Mesendoderm (in vitro differentiated cells): Measurements from ENCODE around the gene SPIN1.

Experiments used
- DNase-seq: peaks from one replicate; pipeline ENCODE4 v3.0.0; 2013
- H2AK5ac ChIP-seq: 2 replicates; pipeline ENCODE4 v1.6.1; 2013; ENCODE audit warnings: low read length, inconsistent platforms
- H2BK120ac ChIP-seq: 2 replicates; pipeline ENCODE4 v1.6.1; 2013; ENCODE audit warnings: low read depth, mild to moderate bottlenecking, low read length, moderate library complexity, mixed read lengths
- H2BK15ac ChIP-seq: replicated peaks from 2 replicates; pipeline ENCODE4 v1.6.1; 2013; ENCODE audit warnings: low read depth, mild to moderate bottlenecking, moderate library complexity
- H2BK5ac ChIP-seq: 2 replicates; pipeline ENCODE4 v1.6.1; 2013; ENCODE audit warnings: low read length, inconsistent platforms
- H3K18ac ChIP-seq: 2 replicates; pipeline ENCODE4 v1.6.1; 2013; ENCODE audit warnings: mild to moderate bottlenecking, low read length, mixed read lengths
- H3K23ac ChIP-seq: one replicate; pipeline ENCODE4 v1.6.1; 2013; ENCODE audit warnings: low read length
- H3K27ac ChIP-seq: 2 replicates; pipeline ENCODE4 v1.5.1; 2013; ENCODE audit warnings: low read depth, mild to moderate bottlenecking, inconsistent platforms, low read length, moderate library complexity
- H3K27me3 ChIP-seq: 2 replicates; pipeline ENCODE4 v1.6.1; 2013; ENCODE audit warnings: low read length, control low read depth, mild to moderate bottlenecking, inconsistent platforms; ENCODE audit not compliant: insufficient read depth, poor library complexity
- H3K36me3 ChIP-seq: 2 replicates; pipeline ENCODE4 v1.6.1; 2013; ENCODE audit warnings: low read length, inconsistent platforms; ENCODE audit not compliant: control insufficient read depth, insufficient read depth
- H3K4ac ChIP-seq: one replicate; pipeline ENCODE4 v1.6.1; 2013; ENCODE audit warnings: low read depth, mild to moderate bottlenecking, low read length, moderate library complexity
- H3K4me1 ChIP-seq: 2 replicates; pipeline ENCODE4 v1.6.1; 2013; ENCODE audit warnings: low read depth, low read length, inconsistent platforms; ENCODE audit not compliant: control insufficient read depth
- H3K4me2 ChIP-seq: 2 replicates; pipeline ENCODE4 v1.6.1; 2013; ENCODE audit warnings: low read length
- H3K4me3 ChIP-seq: 2 replicates; pipeline ENCODE4 v1.5.1; 2013; ENCODE audit warnings: mild to moderate bottlenecking, low read length
- H3K56ac ChIP-seq: one replicate; pipeline ENCODE4 v1.6.1; 2013; ENCODE audit warnings: low read length
- H3K79me1 ChIP-seq: 2 replicates; pipeline ENCODE4 v1.6.1; 2013; ENCODE audit warnings: low read length, inconsistent platforms
- H3K79me2 ChIP-seq: 2 replicates; pipeline ENCODE4 v1.6.1; 2013; ENCODE audit warnings: mild to moderate bottlenecking, low read length; ENCODE audit not compliant: control insufficient read depth, insufficient read depth
- H3K9ac ChIP-seq: 2 replicates; pipeline ENCODE4 v1.6.1; 2013; ENCODE audit warnings: low read length, inconsistent platforms
- H4K5ac ChIP-seq: one replicate; pipeline ENCODE4 v1.6.1; 2013; ENCODE audit warnings: low read length
- H4K8ac ChIP-seq: one replicate; pipeline ENCODE4 v1.6.1; 2013; ENCODE audit warnings: low read depth, mild to moderate bottlenecking, control low read depth, low read length, moderate library complexity
- WGBS: extraction: QIAGEN DNeasy Blood & Tissue Kit; methylation state at CpG from one replicate; pipeline ENCODE4 v1.1.7; 2013; ENCODE audit warnings: low lambda C conversion rate, missing lambda C conversion rate; ENCODE audit not compliant: insufficient coverage; ENCODE audit errors: extremely low coverage; 5-methylcytosine and 5-hydroxymethylcytosine counted together

SPIN1 gene

DNA sequence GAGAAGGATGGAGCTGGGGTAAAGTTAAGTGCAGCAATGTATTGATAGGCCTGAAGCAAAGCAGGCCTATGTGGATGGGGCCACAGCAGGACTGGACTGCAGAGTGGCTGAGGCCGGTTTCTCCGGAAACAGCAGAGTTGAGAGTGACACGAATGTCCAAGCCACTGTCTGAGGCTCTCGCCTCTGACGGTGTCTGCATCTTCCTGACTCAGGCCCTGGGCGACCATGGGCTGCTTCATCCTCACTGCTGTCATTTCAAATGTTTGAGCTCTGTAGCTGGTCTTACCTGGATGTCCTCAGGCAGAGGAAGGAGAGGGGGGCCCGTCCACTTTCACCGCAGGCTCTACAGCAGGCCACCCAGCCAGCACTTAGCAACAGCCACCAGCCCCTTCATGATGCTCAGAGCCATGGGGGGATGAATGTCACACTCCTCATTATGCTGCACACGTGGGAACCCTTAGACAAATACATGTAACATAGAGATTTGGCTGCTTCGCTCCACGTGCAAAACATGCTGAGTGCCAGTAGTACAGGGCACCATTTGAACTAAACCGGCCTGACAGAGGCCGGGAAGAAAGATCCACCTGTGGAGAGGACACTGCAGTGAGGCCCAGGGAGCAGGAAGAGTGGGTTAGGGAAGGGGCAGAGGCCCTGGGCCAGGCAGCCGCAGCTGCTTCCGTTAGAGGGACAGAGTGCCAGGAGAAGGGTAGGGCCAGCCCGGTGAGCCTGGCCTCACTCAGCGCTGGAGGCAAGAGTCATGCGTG, 115.0 kb downstream of the SPIN1 start:
- Histone ChIP-seq H2BK120ac (no peak overlapping the region), H4K5ac (no peak overlapping the region), H3K4me2 (no peak overlapping the region), H3K79me1 (no peaks in the 10 kb centered on the region), H3K23ac (no peak overlapping the region), H3K56ac (no peak overlapping the region), H3K36me3 (no peaks in the 10 kb centered on the region), H3K27me3 (no peaks in the 10 kb centered on the region), H2BK5ac (no peak overlapping the region), H3K4ac (no peak overlapping the region), H3K27ac (no peak overlapping the region), H3K4me1 (no peaks in the 10 kb centered on the region), H2AK5ac (no peak overlapping the region), H2BK15ac (no peak overlapping the region), H4K8ac (no peak overlapping the region), H3K9ac (no peak overlapping the region), H3K18ac (no peak overlapping the region), H3K79me2 (no peaks in the 10 kb centered on the region), H3K4me3 (no peak overlapping the region)
- DNase-seq: no peak
- WGBS: no CpG with 5 or more reads among the region's 18 CpGs

DNA sequence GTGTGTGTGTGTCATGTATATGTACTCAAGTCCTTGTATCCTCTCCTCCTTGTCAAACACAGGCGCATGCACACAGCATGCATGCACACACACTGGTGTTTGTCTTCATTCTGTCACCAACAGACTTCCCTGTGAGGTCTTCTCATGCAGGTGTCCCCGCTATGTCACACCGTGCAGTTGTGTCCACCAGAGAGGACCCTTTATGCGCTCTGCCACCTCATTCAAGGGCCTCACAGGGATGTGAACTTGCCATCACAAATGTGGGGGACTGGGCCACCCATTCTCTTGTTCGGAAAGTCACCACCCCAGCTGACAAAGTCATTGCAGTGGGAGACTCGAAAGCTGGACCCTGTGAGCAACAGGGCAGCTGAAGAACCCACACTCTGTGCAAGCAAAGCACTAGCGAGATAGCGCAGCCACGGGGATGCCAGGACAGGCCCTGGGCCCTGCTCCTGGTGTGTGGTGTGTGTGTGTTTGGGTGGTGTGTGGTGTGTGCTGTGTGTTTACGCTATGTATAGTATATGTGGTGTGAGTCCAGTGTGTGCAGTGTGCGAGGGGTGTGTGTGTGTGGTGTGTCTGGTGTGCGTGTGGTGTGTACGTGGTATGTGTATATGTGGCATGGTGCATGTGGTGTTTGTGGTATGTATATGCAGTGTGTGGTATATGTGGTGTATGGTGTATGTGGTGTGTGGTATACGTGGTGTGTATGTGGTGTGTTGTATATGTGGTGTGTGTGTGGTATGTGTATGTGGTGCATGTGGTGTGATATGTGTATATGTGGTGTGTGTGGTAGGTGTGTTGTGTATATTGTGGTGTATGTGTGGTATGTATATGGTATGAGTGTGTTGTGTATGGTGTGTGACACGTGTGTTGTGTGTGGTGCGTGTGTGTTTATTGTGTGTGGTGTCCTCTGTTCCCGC, 115.9 kb downstream of the SPIN1 start:
- 100% methylated on average over 4 of the region's 17 CpGs for WGBS
- Histone ChIP-seq H3K27me3 (no peaks in the 10 kb centered on the region), H3K4me1 (no peaks in the 10 kb centered on the region), H3K4me2 (no peak overlapping the region), H2BK120ac (no peak overlapping the region), H2BK5ac (no peak overlapping the region), H2BK15ac (no peak overlapping the region), H3K36me3 (no peaks in the 10 kb centered on the region), H3K9ac (no peak overlapping the region), H3K56ac (no peak overlapping the region), H2AK5ac (no peak overlapping the region), H3K79me1 (no peaks in the 10 kb centered on the region), H3K4me3 (no peak overlapping the region), H3K79me2 (no peaks in the 10 kb centered on the region), H3K27ac (no peak overlapping the region), H3K4ac (no peak overlapping the region), H4K8ac (no peak overlapping the region), H4K5ac (no peak overlapping the region), H3K18ac (no peak overlapping the region), H3K23ac (no peak overlapping the region)
- no peak for DNase-seq

DNA sequence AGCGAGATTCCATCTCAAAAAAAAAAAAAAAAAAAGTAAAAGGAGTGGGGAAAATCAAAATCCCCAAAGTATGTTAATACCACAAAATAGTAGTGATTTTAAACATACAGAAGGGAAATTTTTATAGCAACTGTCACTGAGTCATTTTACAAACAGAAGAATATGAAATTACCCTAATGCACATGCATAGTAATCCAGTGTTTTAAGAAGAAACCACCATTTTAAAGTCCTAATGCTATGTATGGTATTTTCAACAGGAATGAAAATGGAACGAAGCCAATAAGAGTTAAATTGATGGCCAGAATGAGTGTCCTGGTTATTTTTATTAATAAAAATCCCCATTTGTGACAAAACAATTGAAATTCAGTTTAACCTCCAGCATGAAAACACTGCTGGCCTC, 120.1 kb downstream of the SPIN1 start:
- no peaks in the 10 kb centered on the region for H3K4me1 ChIP-seq
- H4K8ac ChIP-seq: no peak overlapping the region
- no peak overlapping the region for H3K56ac ChIP-seq
- no peak overlapping the region for H2BK120ac ChIP-seq
- no peaks in the 10 kb centered on the region for H3K27me3 ChIP-seq
- H2BK5ac ChIP-seq: no peak overlapping the region
- no peak for DNase-seq
- H3K9ac ChIP-seq: no peak overlapping the region
- H2BK15ac ChIP-seq: no peak overlapping the region
- no peak overlapping the region for H4K5ac ChIP-seq
- no peak overlapping the region for H3K4me2 ChIP-seq
- no peak overlapping the region for H3K23ac ChIP-seq
- H3K18ac ChIP-seq: no peak overlapping the region
- H3K79me1 ChIP-seq: no peaks in the 10 kb centered on the region
- H3K4me3 ChIP-seq: no peak overlapping the region
- no CpG with 5 or more reads among the region's 2 CpGs for WGBS
- H3K36me3 ChIP-seq: no peaks in the 10 kb centered on the region
- no peaks in the 10 kb centered on the region for H3K79me2 ChIP-seq
- H3K4ac ChIP-seq: no peak overlapping the region
- H2AK5ac ChIP-seq: no peak overlapping the region
- H3K27ac ChIP-seq: no peak overlapping the region

DNA sequence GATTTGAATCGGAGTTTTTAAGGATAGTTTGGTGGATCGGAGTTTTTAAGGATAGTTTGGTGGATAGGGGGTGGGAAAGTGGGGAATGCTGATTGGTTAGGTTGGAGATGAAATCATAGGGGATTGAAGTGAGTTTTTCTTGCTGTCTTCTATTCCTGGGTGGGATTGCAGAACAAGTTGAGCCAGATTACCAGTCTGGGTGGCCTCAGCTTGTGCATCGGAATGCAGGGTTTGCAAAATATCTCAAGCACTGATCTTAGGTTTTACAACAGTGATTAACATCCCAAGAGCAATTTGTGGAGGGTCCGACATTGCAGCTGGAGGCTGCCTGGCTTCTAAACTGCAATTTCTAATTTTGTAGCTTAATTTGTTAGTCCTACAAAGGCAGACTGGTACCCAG, 123.7 kb downstream of the SPIN1 start:
- Histone ChIP-seq H3K79me1 (no peaks in the 10 kb centered on the region), H2BK120ac (no peak overlapping the region), H3K36me3 (no peaks in the 10 kb centered on the region), H3K23ac (no peak overlapping the region), H3K4me2 (no peak overlapping the region), H2AK5ac (no peak overlapping the region), H3K4ac (no peak overlapping the region), H4K5ac (no peak overlapping the region), H2BK5ac (no peak overlapping the region), H3K4me1 (no peaks in the 10 kb centered on the region), H2BK15ac (no peak overlapping the region), H3K27ac (no peak overlapping the region), H3K18ac (no peak overlapping the region), H3K27me3 (no peaks in the 10 kb centered on the region), H4K8ac (no peak overlapping the region), H3K4me3 (no peak overlapping the region), H3K56ac (no peak overlapping the region), H3K9ac (no peak overlapping the region), H3K79me2 (no peaks in the 10 kb centered on the region)
- WGBS: 100% methylated on average over 2 of the region's 4 CpGs
- no peak for DNase-seq

DNA sequence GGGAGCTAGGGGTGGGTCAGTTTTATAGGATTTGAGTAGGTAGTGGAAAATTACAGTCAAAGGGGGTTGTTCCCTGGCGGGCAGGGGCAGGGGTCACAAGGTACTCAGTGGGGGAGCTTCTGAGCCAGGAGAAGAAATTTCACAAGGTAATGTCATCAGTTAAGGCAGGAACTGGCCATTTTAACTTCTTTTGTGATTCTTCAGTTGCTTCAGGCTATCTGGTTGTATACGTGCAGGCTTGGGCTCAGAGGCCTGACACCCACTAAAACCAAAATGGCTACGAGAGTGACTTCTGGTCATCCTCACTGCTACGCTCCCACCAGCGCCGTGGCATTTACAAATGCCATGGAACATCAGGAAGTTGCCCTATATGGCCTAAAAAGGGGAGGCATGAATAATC, 126.0 kb downstream of the SPIN1 start:
- Histone ChIP-seq H3K79me2 (no peaks in the 10 kb centered on the region), H2BK15ac (no peak overlapping the region), H2AK5ac (no peak overlapping the region), H3K18ac (no peak overlapping the region), H3K4me3 (no peak overlapping the region), H2BK120ac (no peak overlapping the region), H3K4me2 (no peak overlapping the region), H3K4me1 (no peaks in the 10 kb centered on the region), H3K27me3 (no peaks in the 10 kb centered on the region), H2BK5ac (no peak overlapping the region), H3K79me1 (no peaks in the 10 kb centered on the region), H3K9ac (no peak overlapping the region), H3K56ac (no peak overlapping the region), H3K27ac (no peak overlapping the region), H3K4ac (no peak overlapping the region), H4K5ac (no peak overlapping the region), H3K23ac (no peak overlapping the region), H3K36me3 (no peaks in the 10 kb centered on the region), H4K8ac (no peak overlapping the region)
- DNase-seq: peak; percentile 22
- no CpG with 5 or more reads among the region's 6 CpGs for WGBS
